Heart left ventricle (tissue), 13 donors: ENCODE results near the gene POMGNT1.

ENCODE experiments used
- POLR2A ChIP-seq, 2 donors: fragments of 450-650 bp; IDR thresholded peaks; one replicate each; pipeline ENCODE4 v1.6.1; 2017; ENCODE audit warnings: antibody characterized with exemption in 2 of 2, mild to moderate bottlenecking in 2 of 2, moderate library complexity in 2 of 2
- TF ChIP-seq, protein P1 (sequence below), 12 donors: fragments of 200-600 bp; sonication (generic) in 4 of 12; IDR thresholded peaks; one replicate each; pipeline versions ENCODE4 v1.5.0 to v1.8.0; 2018 to 2022; ENCODE audit warnings: antibody characterized with exemption in 12 of 12, mild to moderate bottlenecking in 5 of 12
- donor health status: ischemic (EF 13 %, LVEDD 7.1; RV severe dilation, severe dysfunction).
- donor health status: DM: no; HTN: yes; CAD: no.
- donor health status: DM: no; HTN: no; CAD: no.
- donor health status: ischemic (EF 25% LVEDD 6.9; RV normal size, moderate dysfunction).
- donor health status: ischemic (EF 25% LVEDD 5.7; RV mildly dilated, moderate dysfunction).
- donor health status: ischemic (EF 35%, LVEDD 5.7; RV mildly dilated, moderate dysfunction).
- donor health status: nonischemic (EF 11% LVEDD 7.7; RV severe dilation, severe dysfunction).
- donor health status: DM: yes; HTN: yes; CAD: no.
- donor health status: PGD.
- donor health status: ischemic (EF 29% LVEDD 5.4; RV normal size, mild dysfunction).
- donor health status: nonischemic (EF 23%, LVEDD 6.1; RV moderate dilation, normal function).

DNA sequence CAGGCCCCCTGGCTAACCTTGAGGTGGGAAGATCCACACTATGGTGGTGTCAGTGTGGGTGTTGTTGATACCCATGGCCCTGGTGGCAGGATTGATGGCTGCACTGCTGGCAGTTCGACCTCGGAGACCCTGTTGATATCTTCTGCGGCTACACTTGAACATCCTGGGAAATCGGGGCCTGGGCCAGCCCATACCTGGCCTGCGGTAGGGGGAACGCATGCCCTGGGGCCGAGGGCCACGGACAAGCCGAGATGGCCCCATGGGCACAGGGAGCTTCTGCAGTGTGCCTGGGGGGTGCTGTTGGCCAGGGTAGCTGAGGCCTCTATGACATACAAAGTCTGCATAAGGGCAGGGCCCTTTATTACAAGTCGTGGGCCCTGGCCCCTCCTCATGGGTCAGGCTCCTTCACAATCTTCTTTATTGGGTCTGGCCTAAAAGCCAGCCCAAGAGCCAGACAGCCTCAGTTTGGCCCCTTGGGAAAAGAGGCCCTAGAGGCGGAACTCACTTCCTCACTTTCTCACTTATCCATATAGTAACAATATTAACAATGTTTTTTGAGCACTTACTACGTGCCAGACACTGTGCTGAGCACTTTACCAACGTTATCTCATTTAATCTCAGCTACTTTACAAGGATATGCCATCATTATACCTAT, 21.9 kb downstream of the POMGNT1 start, which contains the start of gene P3R3URF:
- TF ChIP-seq, protein P1, sequence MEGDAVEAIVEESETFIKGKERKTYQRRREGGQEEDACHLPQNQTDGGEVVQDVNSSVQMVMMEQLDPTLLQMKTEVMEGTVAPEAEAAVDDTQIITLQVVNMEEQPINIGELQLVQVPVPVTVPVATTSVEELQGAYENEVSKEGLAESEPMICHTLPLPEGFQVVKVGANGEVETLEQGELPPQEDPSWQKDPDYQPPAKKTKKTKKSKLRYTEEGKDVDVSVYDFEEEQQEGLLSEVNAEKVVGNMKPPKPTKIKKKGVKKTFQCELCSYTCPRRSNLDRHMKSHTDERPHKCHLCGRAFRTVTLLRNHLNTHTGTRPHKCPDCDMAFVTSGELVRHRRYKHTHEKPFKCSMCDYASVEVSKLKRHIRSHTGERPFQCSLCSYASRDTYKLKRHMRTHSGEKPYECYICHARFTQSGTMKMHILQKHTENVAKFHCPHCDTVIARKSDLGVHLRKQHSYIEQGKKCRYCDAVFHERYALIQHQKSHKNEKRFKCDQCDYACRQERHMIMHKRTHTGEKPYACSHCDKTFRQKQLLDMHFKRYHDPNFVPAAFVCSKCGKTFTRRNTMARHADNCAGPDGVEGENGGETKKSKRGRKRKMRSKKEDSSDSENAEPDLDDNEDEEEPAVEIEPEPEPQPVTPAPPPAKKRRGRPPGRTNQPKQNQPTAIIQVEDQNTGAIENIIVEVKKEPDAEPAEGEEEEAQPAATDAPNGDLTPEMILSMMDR (IDR thresholded peaks at IDR 0.05) = no peak
- TF ChIP-seq POLR2A (IDR thresholded peaks at IDR 0.05) = no peak
